Hypothalamus (tissue), 51 donors: ENCODE results near the gene BPIFB6.

Experiments
- DNase-seq, 51 donors: peaks; one replicate each; lab custom pipeline; 2025; lab: John Stamatoyannopoulos, UW

BPIFB6 gene

GRCh38 chr20:33054791-33055190 lies 23.3 kb downstream of the BPIFB6 start:
- DNase-seq: no peak

- DNase-seq: no peak
Observed at GRCh38 chr20:33059136-33059535, 27.7 kb downstream of the BPIFB6 start.

GRCh38 chr20:33059741-33060390 lies 28.4 kb downstream of the BPIFB6 start:
- no peak for DNase-seq

GRCh38 chr20:33061658-33062028 lies 30.2 kb downstream of the BPIFB6 start:
- DNase-seq: no peak

- DNase-seq: peak in 1 of 51 donors; percentile 5
Observed at GRCh38 chr20:33062105-33062824, 30.8 kb downstream of the BPIFB6 start.

- no peak for DNase-seq
Observed at GRCh38 chr20:33062825-33063149, 31.3 kb downstream of the BPIFB6 start.

GRCh38 chr20:33063271-33063670 lies 31.8 kb downstream of the BPIFB6 start:
- no peak for DNase-seq

- DNase-seq: no peak
Observed at GRCh38 chr20:33064572-33065287, 33.3 kb downstream of the BPIFB6 start.

GRCh38 chr20:33065785-33066184 lies 34.3 kb downstream of the BPIFB6 start:
- no peak for DNase-seq

- DNase-seq: no peak
Observed at GRCh38 chr20:33067806-33068205, 36.4 kb downstream of the BPIFB6 start.

GRCh38 chr20:33068251-33068939 lies 36.9 kb downstream of the BPIFB6 start:
- DNase-seq: no peak

GRCh38 chr20:33069673-33070072 lies 38.2 kb downstream of the BPIFB6 start:
- DNase-seq: no peak

GRCh38 chr20:33070111-33071053 lies 38.9 kb downstream of the BPIFB6 start:
- DNase-seq: no peak

GRCh38 chr20:33071198-33071597 lies 39.8 kb downstream of the BPIFB6 start:
- no peak for DNase-seq

- no peak for DNase-seq
Observed at GRCh38 chr20:33072362-33072761, 40.9 kb downstream of the BPIFB6 start.

GRCh38 chr20:33072813-33073212 lies 41.4 kb downstream of the BPIFB6 start:
- no peak for DNase-seq

GRCh38 chr20:33074675-33075074 lies 43.2 kb downstream of the BPIFB6 start:
- no peak for DNase-seq

- DNase-seq: no peak
Observed at GRCh38 chr20:33075281-33075680, 43.8 kb downstream of the BPIFB6 start.

GRCh38 chr20:33076662-33077372 lies 45.4 kb downstream of the BPIFB6 start:
- DNase-seq: peak in 9 of 51 donors; percentile 1 to 13 (median 4)

GRCh38 chr20:33079259-33079658 lies 47.8 kb downstream of the BPIFB6 start, which contains the start of gene BPIFB4:
Gene BPIFB4 (plus strand): TSS chr20:33079643. CDS start chr20:33081527, 1,884 bp downstream.
- no peak for DNase-seq
